GM12875 (cell line): ENCODE results near the gene CISD3.

Source experiments
- H3K4me3 ChIP-seq: one replicate; pipeline ENCODE4 v1.5.1; 2011; ENCODE audit warnings: low read depth, low read length, control low read depth
- TF ChIP-seq, protein P1 (sequence below): IDR thresholded peaks from 2 replicates; pipeline ENCODE4 v1.5.1; 2011; ENCODE audit warnings: low read depth, mild to moderate bottlenecking, control low read depth, inconsistent platforms, low read length, moderate library complexity, borderline replicate concordance; ENCODE audit not compliant: insufficient read depth

CISD3 gene

DNA sequence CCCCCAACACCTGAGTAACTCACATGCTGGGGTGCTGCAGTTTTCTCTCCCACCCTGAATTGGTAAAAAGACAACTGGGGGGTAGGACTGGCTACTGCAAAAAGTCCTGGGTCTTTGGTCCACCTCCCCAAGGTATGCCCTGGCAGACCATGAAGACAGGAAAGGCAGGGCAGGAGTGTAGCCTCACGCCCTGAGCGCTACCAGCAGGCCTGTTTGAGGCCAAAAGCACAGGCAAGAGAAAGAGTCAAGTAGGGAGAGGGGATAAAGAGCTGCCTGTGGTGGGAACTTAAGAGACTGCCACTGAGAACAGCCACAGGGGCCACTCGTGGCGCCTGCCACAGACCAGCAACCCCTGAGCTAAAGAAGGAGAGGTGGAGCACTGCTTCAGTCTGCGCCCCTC, 36.2 kb downstream of the CISD3 start:
- TF ChIP-seq, protein P1, sequence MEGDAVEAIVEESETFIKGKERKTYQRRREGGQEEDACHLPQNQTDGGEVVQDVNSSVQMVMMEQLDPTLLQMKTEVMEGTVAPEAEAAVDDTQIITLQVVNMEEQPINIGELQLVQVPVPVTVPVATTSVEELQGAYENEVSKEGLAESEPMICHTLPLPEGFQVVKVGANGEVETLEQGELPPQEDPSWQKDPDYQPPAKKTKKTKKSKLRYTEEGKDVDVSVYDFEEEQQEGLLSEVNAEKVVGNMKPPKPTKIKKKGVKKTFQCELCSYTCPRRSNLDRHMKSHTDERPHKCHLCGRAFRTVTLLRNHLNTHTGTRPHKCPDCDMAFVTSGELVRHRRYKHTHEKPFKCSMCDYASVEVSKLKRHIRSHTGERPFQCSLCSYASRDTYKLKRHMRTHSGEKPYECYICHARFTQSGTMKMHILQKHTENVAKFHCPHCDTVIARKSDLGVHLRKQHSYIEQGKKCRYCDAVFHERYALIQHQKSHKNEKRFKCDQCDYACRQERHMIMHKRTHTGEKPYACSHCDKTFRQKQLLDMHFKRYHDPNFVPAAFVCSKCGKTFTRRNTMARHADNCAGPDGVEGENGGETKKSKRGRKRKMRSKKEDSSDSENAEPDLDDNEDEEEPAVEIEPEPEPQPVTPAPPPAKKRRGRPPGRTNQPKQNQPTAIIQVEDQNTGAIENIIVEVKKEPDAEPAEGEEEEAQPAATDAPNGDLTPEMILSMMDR, result no peak
- no peak overlapping the region for H3K4me3 ChIP-seq

DNA sequence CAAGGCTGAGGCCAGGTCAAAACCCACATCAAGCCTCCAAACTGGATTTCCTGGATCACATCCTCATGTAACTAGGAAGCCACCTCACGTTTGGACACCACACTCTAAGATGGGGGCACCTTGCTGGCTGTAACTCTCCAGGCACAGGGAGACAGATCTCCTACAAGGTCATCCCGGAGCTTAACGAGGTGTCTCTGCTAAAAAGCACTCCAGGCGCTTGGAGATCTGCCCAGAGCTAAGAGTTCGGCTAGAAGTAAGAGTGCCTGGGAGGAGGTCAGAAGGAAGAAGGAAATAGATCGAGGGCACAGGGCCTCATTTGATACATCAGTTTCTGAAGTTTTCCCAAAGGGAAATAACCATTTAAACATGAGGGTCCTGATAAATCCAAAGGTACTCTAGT, 38.3 kb downstream of the CISD3 start:
- TF ChIP-seq, protein P1, result no peak
- no peak overlapping the region for H3K4me3 ChIP-seq

GRCh38 chr17:38773258-38773657, 43.1 kb downstream of the CISD3 start:
- TF ChIP-seq, protein P1, result no peak
- no peak overlapping the region for H3K4me3 ChIP-seq

DNA sequence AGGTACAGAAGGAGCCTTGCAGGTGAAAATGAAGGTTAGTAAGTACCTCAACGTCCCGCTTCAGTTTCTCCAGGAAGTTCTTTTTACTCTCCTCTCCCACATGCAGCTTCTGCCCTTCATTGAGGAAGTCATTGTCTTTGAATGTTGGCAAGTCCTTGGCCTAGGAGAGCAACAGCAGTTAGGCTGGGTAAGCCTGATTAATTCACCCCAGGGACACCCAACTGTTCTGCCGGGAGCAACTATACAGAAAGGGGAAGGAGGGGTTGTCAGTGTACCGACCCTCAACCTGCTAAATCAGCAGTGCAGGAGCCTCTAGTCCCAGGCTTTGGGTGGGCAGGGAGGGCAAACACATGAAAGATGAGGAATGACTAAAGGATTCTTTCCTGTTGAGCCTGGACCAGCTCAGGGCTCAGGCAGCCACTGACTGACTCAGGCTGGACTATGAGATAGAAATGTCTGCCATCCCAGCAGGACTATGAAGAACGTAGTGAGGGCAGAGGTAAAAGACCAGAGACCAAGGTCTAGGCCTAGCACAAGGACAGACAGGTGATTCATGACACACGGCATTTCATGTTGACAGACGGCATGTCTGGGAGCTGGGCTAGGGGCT, 47.6 kb downstream of the CISD3 start:
- H3K4me3 ChIP-seq, result no peak overlapping the region
- TF ChIP-seq, protein P1, result no peak

GRCh38 chr17:38779965-38780752, 50.0 kb downstream of the CISD3 start:
- no peak overlapping the region for H3K4me3 ChIP-seq
- TF ChIP-seq, protein P1, result no peak

DNA sequence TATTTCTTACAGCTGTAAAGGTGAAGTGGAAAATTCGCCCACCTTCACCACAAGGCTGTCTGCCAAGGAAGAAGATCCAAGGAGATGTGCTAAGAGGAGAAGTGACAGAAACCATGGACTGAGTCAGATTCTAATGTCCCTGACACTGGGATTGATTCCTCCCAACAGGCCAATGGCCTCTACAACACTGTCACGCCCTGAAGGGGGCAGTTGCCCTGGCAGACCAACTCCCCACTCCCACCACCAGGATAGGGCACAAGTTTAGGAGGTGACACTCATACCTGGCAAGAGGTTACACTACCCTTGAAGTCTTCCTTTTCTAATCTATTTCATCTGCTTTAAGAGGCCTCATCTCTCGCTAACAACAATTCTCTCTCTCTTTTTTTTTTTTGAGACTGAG, 53.1 kb downstream of the CISD3 start:
- TF ChIP-seq, protein P1, result no peak
- H3K4me3 ChIP-seq, result no peak overlapping the region
